Mesenchymal stem cell (in vitro differentiated cells and primary cell): ENCODE results near the gene DEPP1.

Experiments
- DNase-seq: peaks from one replicate; pipeline ENCODE4 v3.0.0-alpha.2; 2013
- H2AFZ ChIP-seq: one replicate; pipeline ENCODE4 v1.6.1; 2013; ENCODE audit warnings: low read depth, mild to moderate bottlenecking, control low read depth, inconsistent platforms, low read length, moderate library complexity
- H2AK5ac ChIP-seq: 2 replicates; pipeline ENCODE4 v1.6.1; 2013; ENCODE audit warnings: low read length, moderate library complexity, mild to moderate bottlenecking, inconsistent platforms; ENCODE audit not compliant: severe bottlenecking
- H2BK120ac ChIP-seq: one replicate; pipeline ENCODE4 v1.6.1; 2013; ENCODE audit warnings: low read depth, mild to moderate bottlenecking, inconsistent platforms, low read length, moderate library complexity
- H2BK12ac ChIP-seq, 2 experiments: one replicate each; pipeline ENCODE4 v1.6.1; 2013; ENCODE audit warnings: inconsistent platforms in 2 of 2, low read length in 2 of 2, mild to moderate bottlenecking in 2 of 2, moderate library complexity in 2 of 2, control low read depth in 1 of 2
- H2BK15ac ChIP-seq: one replicate; pipeline ENCODE4 v1.6.1; 2013; ENCODE audit warnings: mild to moderate bottlenecking, low read depth, inconsistent platforms; ENCODE audit not compliant: poor library complexity, severe bottlenecking
- H2BK5ac ChIP-seq: 2 replicates; pipeline ENCODE4 v1.6.1; 2013; ENCODE audit warnings: low read depth, mild to moderate bottlenecking, low read length, control low read depth, inconsistent platforms; ENCODE audit not compliant: poor library complexity, severe bottlenecking
- H3K14ac ChIP-seq, 2 experiments: one replicate each; pipeline ENCODE4 v1.6.1; 2013; ENCODE audit warnings: inconsistent platforms in 2 of 2, low read length in 2 of 2, control low read depth in 1 of 2, mild to moderate bottlenecking in 1 of 2, moderate library complexity in 1 of 2
- H3K18ac ChIP-seq, 2 experiments: one replicate each; pipeline ENCODE4 v1.6.1; 2013; ENCODE audit warnings: inconsistent platforms in 2 of 2, low read length in 2 of 2, control low read depth in 1 of 2, low read depth in 1 of 2, mild to moderate bottlenecking in 1 of 2
- H3K23ac ChIP-seq, 2 experiments: one replicate each; pipeline ENCODE4 v1.6.1; 2013; ENCODE audit warnings: inconsistent platforms in 2 of 2, low read length in 2 of 2, mild to moderate bottlenecking in 2 of 2, moderate library complexity in 2 of 2, control low read depth in 1 of 2
- H3K27ac ChIP-seq: 2 replicates; pipeline ENCODE4 v1.5.1; 2013; ENCODE audit warnings: mild to moderate bottlenecking, moderate library complexity, low read length, control low read depth, inconsistent platforms; ENCODE audit not compliant: poor library complexity, severe bottlenecking
- H3K27me3 ChIP-seq, 2 experiments: 2 replicates each; pipeline versions ENCODE4 v1.6.1 to v1.7.0; 2013; ENCODE audit warnings: low read length in 2 of 2, mild to moderate bottlenecking in 2 of 2, moderate library complexity in 2 of 2, control low read depth in 1 of 2, inconsistent platforms in 1 of 2; ENCODE audit not compliant: control insufficient read depth in 1 of 2, insufficient read depth in 1 of 2
- H3K36me3 ChIP-seq, 2 experiments: 2 replicates each; pipeline versions ENCODE4 v1.6.1 to v1.7.0; 2013; ENCODE audit warnings: low read length in 2 of 2, control low read depth in 1 of 2, inconsistent platforms in 1 of 2, low read depth in 1 of 2, mild to moderate bottlenecking in 1 of 2; ENCODE audit not compliant: insufficient read depth in 2 of 2, control insufficient read depth in 1 of 2
- H3K4ac ChIP-seq, 2 experiments: one replicate each; pipeline ENCODE4 v1.6.1; 2013; ENCODE audit warnings: inconsistent platforms in 2 of 2, low read length in 2 of 2, mild to moderate bottlenecking in 2 of 2, moderate library complexity in 2 of 2, control low read depth in 1 of 2, low read depth in 1 of 2
- H3K4me1 ChIP-seq: 2 replicates; pipeline ENCODE4 v1.6.1; 2013; ENCODE audit warnings: low read depth, low read length, control low read depth; ENCODE audit not compliant: control insufficient read depth, insufficient read depth
- H3K4me2 ChIP-seq: 2 replicates; pipeline ENCODE4 v1.6.1; 2013; ENCODE audit warnings: low read length, mild to moderate bottlenecking, inconsistent platforms; ENCODE audit not compliant: poor library complexity, severe bottlenecking
- H3K4me3 ChIP-seq, 2 experiments: 2 replicates each; pipeline versions ENCODE4 v1.5.1 to v1.7.0; 2013; ENCODE audit warnings: low read length in 2 of 2, mild to moderate bottlenecking in 2 of 2, control low read depth in 1 of 2, low read depth in 1 of 2; ENCODE audit not compliant: insufficient read depth in 1 of 2
- H3K79me1 ChIP-seq: replicated peaks from 2 replicates; pipeline ENCODE4 v1.6.1; 2013; ENCODE audit warnings: mild to moderate bottlenecking, control low read depth, low read length, inconsistent platforms; ENCODE audit not compliant: poor library complexity, severe bottlenecking
- H3K9ac ChIP-seq: 2 replicates; pipeline ENCODE4 v1.7.0; 2013; ENCODE audit warnings: mild to moderate bottlenecking, low read length, moderate library complexity
- H3K9me3 ChIP-seq: 2 replicates; pipeline ENCODE4 v1.7.0; 2013; ENCODE audit warnings: mild to moderate bottlenecking, low read length; ENCODE audit not compliant: control insufficient read depth
- H4K8ac ChIP-seq: one replicate; pipeline ENCODE4 v1.6.1; 2013; ENCODE audit warnings: inconsistent platforms, mild to moderate bottlenecking, low read length, moderate library complexity
- H4K91ac ChIP-seq: one replicate; pipeline ENCODE4 v1.6.1; 2013; ENCODE audit warnings: mild to moderate bottlenecking, low read length, inconsistent platforms
- WGBS: methylation state at CpG from one replicate; pipeline ENCODE4 v1.1.7; 2013; ENCODE audit warnings: mixed read lengths; 5-methylcytosine and 5-hydroxymethylcytosine counted together

The DEPP1 gene

GRCh38 chr10:44990965-44991364 is 12.4 kb upstream of the DEPP1 start:
- H2BK15ac ChIP-seq: no peak overlapping the region
- peaks cover 10 to 41% of the 10 kb centered on the region in 2 experiments for H3K36me3 ChIP-seq
- no peaks in the 10 kb centered on the region for H3K27me3 ChIP-seq
- H3K14ac ChIP-seq: no peak overlapping the region
- H3K18ac ChIP-seq: no peak overlapping the region
- H2AFZ ChIP-seq: no peak overlapping the region
- no peak overlapping the region for H2BK120ac ChIP-seq
- no peak overlapping the region for H3K4me3 ChIP-seq
- H2BK12ac ChIP-seq: no peak overlapping the region
- no peaks in the 10 kb centered on the region for H3K79me1 ChIP-seq
- 94% methylated on average over 5 of the region's 7 CpGs for WGBS
- no peak overlapping the region for H2AK5ac ChIP-seq
- no peak overlapping the region for H4K8ac ChIP-seq
- H2BK5ac ChIP-seq: no peak overlapping the region
- no peak overlapping the region for H3K4ac ChIP-seq
- no peak overlapping the region for H4K91ac ChIP-seq
- H3K4me2 ChIP-seq: no peak overlapping the region
- no peaks in the 10 kb centered on the region for H3K9me3 ChIP-seq
- no peak overlapping the region for H3K27ac ChIP-seq
- no peak overlapping the region for H3K23ac ChIP-seq
- H3K9ac ChIP-seq: no peak overlapping the region
- no peak for DNase-seq
- H3K4me1 ChIP-seq: peaks cover 12% of the 10 kb centered on the region

- H3K4ac ChIP-seq: no peak overlapping the region
- H2BK5ac ChIP-seq: no peak overlapping the region
- H3K4me1 ChIP-seq: peaks cover 15% of the 10 kb centered on the region
- no peak overlapping the region for H4K8ac ChIP-seq
- H3K27ac ChIP-seq: no peak overlapping the region
- H2AK5ac ChIP-seq: no peak overlapping the region
- H3K27me3 ChIP-seq: no peaks in the 10 kb centered on the region
- WGBS: 30% methylated on average over 8 of the region's 8 CpGs
- H3K14ac ChIP-seq: no peak overlapping the region
- H4K91ac ChIP-seq: no peak overlapping the region
- H2BK15ac ChIP-seq: no peak overlapping the region
- no peaks in the 10 kb centered on the region for H3K9me3 ChIP-seq
- no peak overlapping the region for H3K18ac ChIP-seq
- H3K9ac ChIP-seq: no peak overlapping the region
- H3K4me2 ChIP-seq: no peak overlapping the region
- no peak overlapping the region for H3K23ac ChIP-seq
- no peak overlapping the region for H2AFZ ChIP-seq
- no peak overlapping the region for H3K4me3 ChIP-seq
- no peak overlapping the region for H2BK120ac ChIP-seq
- no peaks in the 10 kb centered on the region for H3K79me1 ChIP-seq
- no peak for DNase-seq
- H3K36me3 ChIP-seq: peaks cover 12 to 41% of the 10 kb centered on the region in 2 experiments
- H2BK12ac ChIP-seq: no peak overlapping the region
Observed at GRCh38 chr10:44990302-44990655, 11.7 kb upstream of the DEPP1 start.

- Histone ChIP-seq H3K27me3 (no peaks in the 10 kb centered on the region), H2BK15ac (no peak overlapping the region), H3K9me3 (no peaks in the 10 kb centered on the region), H3K4ac (no peak overlapping the region), H2BK5ac (no peak overlapping the region), H2AFZ (no peak overlapping the region), H3K36me3 (peaks cover 17 to 45% of the 10 kb centered on the region in 2 experiments), H4K91ac (no peak overlapping the region), H3K9ac (no peak overlapping the region), H4K8ac (no peak overlapping the region), H3K14ac (no peak overlapping the region), H2AK5ac (no peak overlapping the region), H3K4me1 (peaks cover 15% of the 10 kb centered on the region), H3K27ac (no peak overlapping the region), H2BK120ac (no peak overlapping the region), H3K4me2 (no peak overlapping the region), H3K23ac (no peak overlapping the region), H3K18ac (no peak overlapping the region), H3K79me1 (no peaks in the 10 kb centered on the region), H3K4me3 (no peak overlapping the region), H2BK12ac (no peak overlapping the region)
- no peak for DNase-seq
- WGBS: 87% methylated on average over 11 of the region's 14 CpGs
Observed at GRCh38 chr10:44989597-44990301, 11.1 kb upstream of the DEPP1 start.

- Histone ChIP-seq H3K18ac (no peak overlapping the region), H3K79me1 (no peaks in the 10 kb centered on the region), H3K4me2 (no peak overlapping the region), H3K14ac (no peak overlapping the region), H3K9ac (no peak overlapping the region), H3K4me1 (peaks cover 12% of the 10 kb centered on the region), H2AFZ (no peak overlapping the region), H2AK5ac (no peak overlapping the region), H3K27me3 (no peaks in the 10 kb centered on the region), H3K9me3 (no peaks in the 10 kb centered on the region), H2BK120ac (no peak overlapping the region), H2BK12ac (no peak overlapping the region), H3K27ac (no peak overlapping the region), H3K4ac (no peak overlapping the region), H3K4me3 (no peak overlapping the region), H4K91ac (no peak overlapping the region), H4K8ac (no peak overlapping the region), H2BK15ac (no peak overlapping the region), H3K36me3 (peaks cover 17 to 52% of the 10 kb centered on the region in 2 experiments), H2BK5ac (no peak overlapping the region), H3K23ac (no peak overlapping the region)
- no peak for DNase-seq
- WGBS: 95% methylated on average over 9 of the region's 10 CpGs
Observed at GRCh38 chr10:44988957-44989585, 10.5 kb upstream of the DEPP1 start.
